GM19193 (cell line): ENCODE data around the gene CFAP58.

Experiments used
- POLR2A ChIP-seq: IDR thresholded peaks from 4 replicates; pipeline ENCODE4 v1.6.1; 2011; ENCODE audit not compliant: insufficient read depth, insufficient read length; ENCODE audit errors: extremely low read depth

CFAP58 gene

GRCh38 chr10:104359811-104360210 is 6.2 kb downstream of the CFAP58 start:
- no peak for TF ChIP-seq POLR2A

DNA sequence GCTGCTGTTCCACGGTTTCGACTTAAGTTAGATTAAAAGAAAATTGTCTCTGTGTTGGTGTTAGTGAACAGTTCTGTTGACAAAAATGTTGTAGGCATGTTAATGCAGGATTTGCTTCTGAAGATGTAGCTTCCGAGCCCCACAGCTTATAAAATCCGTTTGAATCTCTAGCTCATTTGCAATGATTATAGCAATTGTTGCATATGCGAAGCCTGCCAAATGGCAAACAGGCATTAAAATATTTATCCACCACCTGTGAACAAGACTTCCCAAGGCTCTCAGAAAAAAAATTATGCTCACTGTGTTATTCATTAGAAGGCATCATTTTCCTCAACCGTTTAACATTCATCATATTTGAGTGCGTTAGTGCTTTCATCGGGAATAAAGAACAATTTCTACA is 14.3 kb downstream of the CFAP58 start:
- no peak for TF ChIP-seq POLR2A

- no peak for TF ChIP-seq POLR2A
These were observed 14.7 kb downstream of the CFAP58 start for GRCh38 chr10:104368381-104368780.

- no peak for TF ChIP-seq POLR2A
These were observed 18.1 kb downstream of the CFAP58 start for GRCh38 chr10:104371753-104372152.

DNA sequence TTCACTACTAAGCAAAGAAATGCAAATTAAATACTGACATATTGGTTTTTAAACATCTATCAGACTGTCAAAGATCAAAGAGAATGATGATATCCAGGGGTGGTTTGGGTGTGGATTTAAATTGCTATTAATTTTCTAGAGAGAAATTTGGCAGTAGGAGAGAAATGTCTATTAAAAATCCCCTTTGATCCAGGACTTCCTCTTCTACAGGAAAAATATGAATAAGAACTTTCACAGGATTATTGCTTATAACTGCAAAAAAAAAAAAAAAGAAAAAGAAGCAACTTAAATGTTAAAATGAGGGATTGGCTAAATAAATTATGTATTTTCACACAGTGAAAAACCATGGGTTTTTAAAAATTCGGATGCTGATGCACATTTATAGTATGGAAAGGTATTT is 21.0 kb downstream of the CFAP58 start:
- no peak for TF ChIP-seq POLR2A

DNA sequence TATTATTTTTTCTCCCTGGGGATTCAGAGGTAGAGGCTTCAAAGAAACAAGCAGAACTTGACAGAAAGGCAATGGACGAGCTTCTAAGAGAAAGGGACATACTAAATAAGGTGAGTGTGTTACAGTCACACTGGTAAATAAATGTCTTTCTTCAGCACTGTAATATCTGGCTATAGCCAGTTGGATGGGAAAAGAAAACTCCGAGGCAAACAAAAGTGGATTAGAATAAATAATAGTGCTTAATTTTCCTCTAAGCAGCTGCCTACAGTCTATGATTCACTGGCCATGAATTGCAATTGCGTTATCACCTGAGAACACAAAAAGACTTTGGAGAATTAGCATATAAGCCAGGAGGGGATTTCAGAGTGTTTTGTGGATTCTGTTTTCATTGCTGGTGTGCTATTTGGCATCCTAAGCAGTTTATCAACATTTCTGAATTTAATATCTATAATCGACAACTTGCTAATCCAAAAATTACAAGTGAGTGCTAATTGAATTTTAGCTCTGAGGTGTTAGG is 23.2 kb downstream of the CFAP58 start:
- no peak for TF ChIP-seq POLR2A

DNA sequence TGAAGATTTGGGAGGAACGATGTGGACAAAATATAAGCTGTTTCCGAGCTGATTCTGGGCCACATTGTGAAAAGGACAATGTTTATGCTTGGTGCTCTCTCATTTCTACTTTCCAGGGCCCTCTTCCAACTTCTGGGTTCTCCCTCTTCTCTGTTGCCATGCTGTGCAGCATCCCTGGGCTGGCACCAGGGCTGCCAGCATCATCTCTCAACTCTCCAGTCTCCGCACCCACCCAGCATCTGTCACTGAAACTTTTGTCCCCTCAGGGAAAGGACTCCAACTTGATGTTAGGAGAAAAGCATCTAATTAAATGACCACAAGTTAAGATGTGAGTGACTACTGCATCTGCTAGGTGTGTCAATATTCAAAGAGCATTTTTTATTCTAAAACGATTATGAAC is 26.7 kb downstream of the CFAP58 start:
- no peak for TF ChIP-seq POLR2A

DNA sequence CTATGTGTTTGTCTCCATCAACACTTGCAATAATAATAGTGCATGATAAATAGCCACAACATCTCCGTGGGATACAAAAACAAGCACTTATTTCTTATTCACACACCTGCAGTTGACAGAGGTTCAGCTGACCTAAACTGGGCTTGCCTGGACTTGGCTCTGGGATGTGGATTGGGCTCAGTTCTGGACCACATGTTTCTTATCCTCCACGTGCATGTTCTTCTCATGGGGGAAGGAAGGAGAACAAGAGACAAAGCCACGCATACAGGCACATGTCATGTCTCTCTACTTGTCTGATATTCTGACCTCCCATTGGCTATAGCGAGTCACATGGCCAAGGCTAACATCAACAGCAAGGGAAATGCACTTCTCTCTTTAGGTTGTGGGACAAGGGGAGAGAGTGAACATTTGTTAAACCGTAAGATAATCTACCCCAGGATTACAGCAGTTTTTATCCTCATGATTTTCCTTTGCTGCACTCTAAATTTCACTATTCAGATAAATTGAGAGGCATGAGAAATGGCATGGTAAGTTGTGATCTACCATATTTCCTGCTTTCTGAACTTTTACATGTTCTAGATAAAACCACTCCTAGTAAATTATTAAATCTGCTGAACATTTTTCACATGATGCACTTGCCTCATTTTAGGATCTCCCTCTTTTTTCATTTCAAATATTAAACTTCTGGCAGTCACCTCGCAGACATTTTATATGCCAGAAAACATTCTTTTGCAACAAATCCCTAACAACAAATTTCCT is 33.7 kb downstream of the CFAP58 start:
- no peak for TF ChIP-seq POLR2A

- TF ChIP-seq POLR2A, result no peak
These were observed 35.2 kb downstream of the CFAP58 start for GRCh38 chr10:104388830-104389229.

GRCh38 chr10:104391150-104391968 is 37.7 kb downstream of the CFAP58 start:
- no peak for TF ChIP-seq POLR2A

DNA sequence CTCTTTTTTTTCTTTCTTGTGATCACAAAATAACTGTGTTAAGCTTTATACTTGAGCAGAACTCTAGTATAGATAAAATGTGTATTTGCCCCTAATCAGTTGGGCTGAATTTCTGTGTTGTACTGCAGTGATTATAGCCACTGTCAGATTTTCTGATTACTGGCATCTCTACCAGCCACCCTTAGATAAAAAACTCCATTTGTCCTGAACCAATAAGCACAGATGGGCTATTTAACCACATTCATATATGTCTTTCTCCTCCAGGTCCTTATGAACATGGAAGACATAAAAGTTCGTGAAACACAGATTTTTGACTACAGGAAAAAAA is 38.3 kb downstream of the CFAP58 start:
- TF ChIP-seq POLR2A, result no peak

- TF ChIP-seq POLR2A, result no peak
These were observed 39.8 kb downstream of the CFAP58 start for GRCh38 chr10:104393387-104393786.

DNA sequence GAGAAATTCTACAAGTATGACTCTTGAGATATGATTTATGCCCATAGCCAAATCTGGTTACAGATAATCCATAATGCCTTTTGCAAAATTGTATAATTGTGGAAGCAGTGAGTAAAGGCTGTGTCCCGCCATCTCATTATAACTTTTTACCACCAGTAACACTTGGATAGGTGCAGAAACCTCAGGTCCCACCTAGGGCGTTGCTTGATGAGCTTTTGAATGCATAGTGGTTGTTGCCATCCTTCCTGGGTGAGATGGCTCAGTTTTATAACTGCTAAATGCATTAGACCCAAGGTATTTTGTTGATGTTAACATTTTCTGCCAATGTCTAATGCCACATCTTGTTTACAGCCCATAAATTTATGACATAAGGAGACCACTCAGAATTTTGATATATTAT is 42.9 kb downstream of the CFAP58 start:
- TF ChIP-seq POLR2A, result no peak

DNA sequence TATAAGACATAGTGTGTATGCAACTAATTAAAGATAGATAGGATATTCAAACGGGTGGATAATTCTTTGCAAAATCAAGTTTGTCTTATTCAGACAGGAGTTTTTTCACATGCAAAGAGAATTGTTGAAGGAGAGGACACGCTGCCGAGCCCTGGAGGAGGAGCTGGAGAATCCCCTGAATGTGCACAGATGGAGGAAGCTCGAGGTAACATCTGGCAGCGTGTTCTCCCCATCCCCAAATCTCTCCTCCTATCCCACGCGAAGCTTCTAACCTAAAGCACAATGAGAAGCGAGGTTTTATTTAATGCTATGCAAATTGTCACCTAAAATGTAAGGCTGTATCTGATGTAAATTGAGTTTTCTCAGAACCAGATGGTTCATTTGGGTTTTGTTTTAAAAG is 50.0 kb downstream of the CFAP58 start:
- TF ChIP-seq POLR2A, result no peak

DNA sequence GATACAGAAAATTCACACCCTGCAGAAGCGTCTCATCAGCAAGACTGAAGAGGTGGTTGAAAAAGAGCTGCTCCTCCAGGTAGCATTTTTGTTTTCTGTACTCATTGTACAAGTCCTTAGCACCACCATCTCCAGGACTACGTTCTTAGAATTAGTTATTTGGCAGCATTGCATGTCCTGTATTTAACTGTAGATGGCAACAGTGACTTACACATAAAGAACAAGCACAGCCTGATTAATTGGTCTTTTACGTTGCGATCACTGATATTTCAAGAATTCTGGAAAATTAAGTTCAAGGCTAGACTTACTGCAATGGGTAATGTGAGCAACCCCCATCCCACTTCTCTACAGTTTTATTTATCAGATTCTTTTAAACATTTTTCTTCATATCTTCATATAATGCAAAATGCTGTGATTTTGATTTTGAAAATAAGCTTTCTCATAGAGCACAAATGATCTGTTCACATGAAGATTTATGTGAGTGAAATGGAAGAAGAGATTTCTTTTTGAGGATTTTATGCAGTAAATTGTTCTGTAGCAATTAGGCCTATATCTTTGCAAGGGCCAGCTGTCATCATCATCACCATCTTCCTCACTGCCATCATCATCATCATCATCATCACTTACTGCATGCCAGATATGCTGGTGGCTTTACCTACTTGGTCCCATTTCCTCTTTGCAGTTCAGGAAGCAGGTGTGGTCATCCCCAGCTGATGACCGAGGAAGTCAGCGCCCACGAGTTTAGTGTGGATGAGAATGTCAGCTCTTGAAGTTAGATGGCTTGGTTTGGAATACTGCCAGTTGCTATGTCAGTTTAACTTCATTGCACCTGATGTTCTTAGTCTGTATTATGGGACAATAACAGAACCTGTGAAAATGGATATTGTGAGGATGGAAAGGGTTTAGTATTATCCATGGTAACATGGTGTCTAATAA is 53.4 kb downstream of the CFAP58 start:
- no peak for TF ChIP-seq POLR2A

- no peak for TF ChIP-seq POLR2A
These were observed 59.9 kb downstream of the CFAP58 start for GRCh38 chr10:104413528-104413927.
